HG03064 (cell line): ENCODE data around the gene NYAP2.

ENCODE experiments used
- ATAC-seq: cut with Tn5 transposase; IDR thresholded peaks from one replicate; pipeline ENCODE4 v1.9.1; 2021; ENCODE audit warnings: low read depth; ENCODE audit not compliant: unreplicated experiment

NYAP2 gene

GRCh38 chr2:225612636-225613035, 213.1 kb downstream of the NYAP2 start:
- ATAC-seq, result no peak

- no peak for ATAC-seq
These were observed 215.4 kb downstream of the NYAP2 start for GRCh38 chr2:225614915-225615314.

- no peak for ATAC-seq
These were observed 216.0 kb downstream of the NYAP2 start for GRCh38 chr2:225615514-225615913.

- no peak for ATAC-seq
These were observed 216.9 kb downstream of the NYAP2 start for GRCh38 chr2:225616372-225616771.

- no peak for ATAC-seq
These were observed 217.3 kb downstream of the NYAP2 start for GRCh38 chr2:225616848-225617247.

- no peak for ATAC-seq
These were observed 220.7 kb downstream of the NYAP2 start for GRCh38 chr2:225620227-225620626.

- ATAC-seq, result no peak
These were observed 231.5 kb downstream of the NYAP2 start for GRCh38 chr2:225630824-225631533.

GRCh38 chr2:225632351-225632750, 232.8 kb downstream of the NYAP2 start:
- no peak for ATAC-seq

GRCh38 chr2:225636558-225636957, 237.0 kb downstream of the NYAP2 start:
- no peak for ATAC-seq

- ATAC-seq, result no peak
These were observed 237.7 kb downstream of the NYAP2 start for GRCh38 chr2:225637259-225637658.

GRCh38 chr2:225640550-225640949, 241.0 kb downstream of the NYAP2 start:
- ATAC-seq, result no peak

- ATAC-seq, result no peak
These were observed 249.8 kb downstream of the NYAP2 start for GRCh38 chr2:225649274-225649673.

GRCh38 chr2:225650041-225650440, 250.5 kb downstream of the NYAP2 start:
- no peak for ATAC-seq

- ATAC-seq, result peak; percentile 74
These were observed 261.0 kb downstream of the NYAP2 start for GRCh38 chr2:225660262-225661131.

GRCh38 chr2:225662101-225662500, 262.6 kb downstream of the NYAP2 start:
- ATAC-seq, result no peak

GRCh38 chr2:225667445-225667844, 267.9 kb downstream of the NYAP2 start:
- ATAC-seq, result no peak

GRCh38 chr2:225668606-225669266, 269.2 kb downstream of the NYAP2 start:
- ATAC-seq, result peak; percentile 95

- no peak for ATAC-seq
These were observed 270.8 kb downstream of the NYAP2 start for GRCh38 chr2:225670111-225670974.

GRCh38 chr2:225678792-225679191, 279.3 kb downstream of the NYAP2 start:
- ATAC-seq, result no peak

GRCh38 chr2:225683258-225683657, 283.7 kb downstream of the NYAP2 start:
- no peak for ATAC-seq
